ENCODE results near the gene ELL2. TPM values are rescaled to one million over a fixed set of nuclear protein-coding genes. Genes with fewer than 3 reads are reported as not detected.

The ELL2 gene
- total and polyA plus RNA-seq, 2 donors (not counting 1 experiment from before 2014, with no cell fraction given), result 7.2 to 27.0 TPM

DNA sequence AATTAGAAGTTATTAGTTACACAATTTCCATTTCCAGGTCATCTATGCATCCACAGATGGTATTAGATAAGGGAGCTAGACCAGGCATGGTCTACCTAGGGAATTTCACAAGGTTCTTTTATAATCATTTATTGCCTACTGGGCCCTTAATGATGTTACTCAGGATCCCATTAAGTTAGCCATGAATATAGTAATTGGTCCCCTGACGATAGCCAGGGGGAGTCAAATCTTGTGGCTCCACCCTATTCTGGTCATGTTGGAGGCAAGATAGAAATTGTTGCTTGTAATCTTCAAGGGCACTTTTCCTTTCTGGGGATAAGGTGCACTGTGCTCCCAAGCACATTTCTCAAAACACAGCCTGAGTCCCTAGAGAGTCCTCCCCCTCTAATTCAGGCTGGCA lies 14.1 kb upstream of the ELL2 start:
- Histone ChIP-seq H4K20me1 (ENCODE audit: control insufficient read depth, insufficient read depth, low read length, poor library complexity, severe bottlenecking) (no peaks in the 10 kb centered on the region), H3K27ac (ENCODE audit: low read length in 2 of 2) (no peak overlapping the region), H3K36me3 (replicated peaks in 1 of 2; ENCODE audit: control extremely low read depth in 1 of 2, control insufficient read depth in 1 of 2, extremely low read depth in 1 of 2, insufficient read depth in 2 of 2, low read length in 1 of 2) (no peaks in the 10 kb centered on the region), H3K27me3 (replicated peaks in 1 of 4; ENCODE audit: control extremely low read depth in 1 of 4, control insufficient read depth in 3 of 4, insufficient read depth in 4 of 4, low read length in 3 of 4) (peaks cover 0 to 4% (median 0%) of the 10 kb centered on the region in 4 experiments), H3K9me3 (ENCODE audit: control extremely low read depth in 1 of 3, control insufficient read depth in 2 of 3, insufficient read depth in 1 of 3, low read length in 2 of 3) (no peaks in the 10 kb centered on the region), H3K4me2 (replicated peaks; ENCODE audit: low read depth, low read length, poor library complexity, severe bottlenecking) (no peak overlapping the region), H3K4me1 (ENCODE audit: control insufficient read depth in 2 of 2, insufficient read depth in 2 of 2, low read length in 2 of 2) (no peaks in the 10 kb centered on the region), H3K4me3 (ENCODE audit: control extremely low read depth in 1 of 5, extremely low read depth in 1 of 5, insufficient read depth in 1 of 5, low read depth in 2 of 5, low read length in 4 of 5) (no peak overlapping the region), H3K79me2 (ENCODE audit: control insufficient read depth, insufficient read depth, low read length) (no peaks in the 10 kb centered on the region), H3K9ac (ENCODE audit: low read length) (no peak overlapping the region), H2AFZ (ENCODE audit: insufficient read depth, low read depth, low read length, poor library complexity, severe bottlenecking) (no peak overlapping the region)
- TF ChIP-seq, protein P1, sequence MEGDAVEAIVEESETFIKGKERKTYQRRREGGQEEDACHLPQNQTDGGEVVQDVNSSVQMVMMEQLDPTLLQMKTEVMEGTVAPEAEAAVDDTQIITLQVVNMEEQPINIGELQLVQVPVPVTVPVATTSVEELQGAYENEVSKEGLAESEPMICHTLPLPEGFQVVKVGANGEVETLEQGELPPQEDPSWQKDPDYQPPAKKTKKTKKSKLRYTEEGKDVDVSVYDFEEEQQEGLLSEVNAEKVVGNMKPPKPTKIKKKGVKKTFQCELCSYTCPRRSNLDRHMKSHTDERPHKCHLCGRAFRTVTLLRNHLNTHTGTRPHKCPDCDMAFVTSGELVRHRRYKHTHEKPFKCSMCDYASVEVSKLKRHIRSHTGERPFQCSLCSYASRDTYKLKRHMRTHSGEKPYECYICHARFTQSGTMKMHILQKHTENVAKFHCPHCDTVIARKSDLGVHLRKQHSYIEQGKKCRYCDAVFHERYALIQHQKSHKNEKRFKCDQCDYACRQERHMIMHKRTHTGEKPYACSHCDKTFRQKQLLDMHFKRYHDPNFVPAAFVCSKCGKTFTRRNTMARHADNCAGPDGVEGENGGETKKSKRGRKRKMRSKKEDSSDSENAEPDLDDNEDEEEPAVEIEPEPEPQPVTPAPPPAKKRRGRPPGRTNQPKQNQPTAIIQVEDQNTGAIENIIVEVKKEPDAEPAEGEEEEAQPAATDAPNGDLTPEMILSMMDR (IDR thresholded peaks at IDR 0.05), result no peak
- WGBS (ENCODE audit: insufficient coverage), result no CpG with 5 or more reads among the region's 1 CpG
- DNase-seq (no peak), ATAC-seq (ENCODE audit: low read depth) (no peak)
- intact Hi-C loops (cut with micrococcal nuclease), result no loop called here
- H3K27ac Mint-ChIP-seq, result no peak overlapping the region
- H3K4me1 Mint-ChIP-seq, result no peaks in the 10 kb centered on the region
- H3K27me3 Mint-ChIP-seq, result peaks cover 12% of the 10 kb centered on the region
- POLR2A ChIA-PET, result no interaction called here
- no peaks in the 10 kb centered on the region for H3K9me3 Mint-ChIP-seq (ENCODE audit: insufficient read depth)
- no peak overlapping the region for H3K4me3 Mint-ChIP-seq
- CTCF ChIA-PET, result interaction anchor here (1.1 kb wide), 1 partner anchor 360 kb away, joined by 4 read pairs; no protein-coding TSS in a partner anchor

DNA sequence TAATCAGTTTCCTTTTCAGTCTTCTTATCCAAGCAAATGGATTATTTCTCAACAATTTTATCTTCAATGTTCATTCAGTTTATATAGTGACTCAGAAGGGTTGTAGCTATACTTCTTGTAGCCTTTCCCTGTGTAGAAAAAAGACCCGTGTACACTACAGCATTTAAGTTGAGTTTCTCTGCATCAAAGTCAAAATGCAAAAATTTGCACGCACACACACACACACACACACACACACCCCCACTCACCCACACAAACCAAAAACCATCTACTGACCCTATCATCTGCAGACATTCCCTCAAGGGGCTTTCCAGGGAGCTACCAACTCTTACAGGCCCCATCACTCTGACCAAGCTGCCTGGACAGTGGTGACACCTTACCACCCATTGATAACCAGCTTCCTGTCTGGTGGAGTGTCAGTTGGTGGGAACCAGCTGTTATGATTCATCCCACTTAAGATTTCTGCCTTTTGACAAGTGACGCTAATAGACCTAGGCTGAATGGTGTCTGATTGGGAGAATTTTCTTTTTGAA lies 12.2 kb upstream of the ELL2 start:
- DNase-seq, result no peak
- Mint-ChIP-seq H3K4me1 (no peaks in the 10 kb centered on the region), H3K27ac (no peak overlapping the region), H3K9me3 (ENCODE audit: insufficient read depth) (no peaks in the 10 kb centered on the region), H3K4me3 (no peak overlapping the region), H3K27me3 (peaks cover 12% of the 10 kb centered on the region)
- no peak for ATAC-seq (ENCODE audit: low read depth)
- WGBS (ENCODE audit: insufficient coverage), result 83% methylated on average over 2 of the region's 3 CpGs
- no peak overlapping the region for H3K27ac ChIP-seq (ENCODE audit: low read length in 2 of 2)
- H2AFZ ChIP-seq (ENCODE audit: insufficient read depth, low read depth, low read length, poor library complexity, severe bottlenecking), result no peak overlapping the region
- H3K4me1 ChIP-seq (ENCODE audit: control insufficient read depth in 2 of 2, insufficient read depth in 2 of 2, low read length in 2 of 2), result no peaks in the 10 kb centered on the region
- TF ChIP-seq EZH2 (IDR thresholded peaks at IDR 0.05; ENCODE audit: borderline replicate concordance, insufficient read depth, low read depth, low read length, poor library complexity, severe bottlenecking), result no peak
- no peaks in the 10 kb centered on the region for H3K36me3 ChIP-seq (replicated peaks in 1 of 2; ENCODE audit: control extremely low read depth in 1 of 2, control insufficient read depth in 1 of 2, extremely low read depth in 1 of 2, insufficient read depth in 2 of 2, low read length in 1 of 2)
- peaks cover 0 to 4% (median 0%) of the 10 kb centered on the region in 4 experiments for H3K27me3 ChIP-seq (replicated peaks in 1 of 4; ENCODE audit: control extremely low read depth in 1 of 4, control insufficient read depth in 3 of 4, insufficient read depth in 4 of 4, low read length in 3 of 4)
- no peaks in the 10 kb centered on the region for H3K79me2 ChIP-seq (ENCODE audit: control insufficient read depth, insufficient read depth, low read length)
- no peaks in the 10 kb centered on the region for H3K9me3 ChIP-seq (ENCODE audit: control extremely low read depth in 1 of 3, control insufficient read depth in 2 of 3, insufficient read depth in 1 of 3, low read length in 2 of 3)
- no peaks in the 10 kb centered on the region for H4K20me1 ChIP-seq (ENCODE audit: control insufficient read depth, insufficient read depth, low read length, poor library complexity, severe bottlenecking)
- no peak overlapping the region for H3K9ac ChIP-seq (ENCODE audit: low read length)
- no peak overlapping the region for H3K4me2 ChIP-seq (replicated peaks; ENCODE audit: low read depth, low read length, poor library complexity, severe bottlenecking)
- CTCF ChIA-PET, result interaction anchor here (1.4 kb wide), 1 partner anchor 10 kb away, joined by 3 read pairs; no protein-coding TSS in a partner anchor
- intact Hi-C loops (cut with micrococcal nuclease), result no loop called here
- no peak overlapping the region for H3K4me3 ChIP-seq (ENCODE audit: control extremely low read depth in 1 of 5, extremely low read depth in 1 of 5, insufficient read depth in 1 of 5, low read depth in 2 of 5, low read length in 4 of 5)
- POLR2A ChIA-PET, result no interaction called here
